NCI-H2029 (cell line): ENCODE results near the gene ZNF319.

ENCODE experiments used
- DNase-seq: peaks from one replicate; lab custom pipeline; 2025; lab: John Stamatoyannopoulos, UW

The ZNF319 gene

DNA sequence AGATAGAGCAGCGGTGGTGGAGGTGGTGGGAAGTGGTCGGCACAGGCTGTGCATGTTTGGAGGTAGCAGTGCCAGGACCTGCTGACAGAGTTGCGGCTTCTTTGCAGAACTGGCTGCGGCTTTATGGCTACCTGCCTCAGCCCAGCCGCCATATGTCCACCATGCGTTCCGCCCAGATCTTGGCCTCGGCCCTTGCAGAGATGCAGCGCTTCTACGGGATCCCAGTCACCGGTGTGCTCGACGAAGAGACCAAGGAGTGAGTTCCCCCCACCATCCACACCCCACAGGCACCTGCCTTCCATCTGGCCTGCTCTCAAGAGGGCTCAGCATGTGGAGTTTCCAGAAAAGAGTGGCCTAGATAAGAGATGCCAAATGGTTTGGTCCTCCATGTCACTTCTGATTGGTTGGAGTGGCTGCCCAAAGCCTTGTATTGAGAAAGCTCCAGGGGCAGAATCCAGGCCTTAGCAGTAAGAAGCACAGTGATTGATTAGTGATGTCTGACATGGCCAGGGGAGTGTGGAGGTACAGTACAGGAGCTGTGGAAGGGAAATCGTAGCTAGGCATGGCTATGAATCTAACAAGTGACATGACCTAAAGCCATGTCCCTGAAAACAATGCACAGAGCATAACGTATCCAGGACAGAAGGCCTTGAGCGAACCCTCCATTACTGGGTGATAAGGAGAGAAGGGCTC is 37.0 kb upstream of the ZNF319 start:
- DNase-seq = no peak

DNA sequence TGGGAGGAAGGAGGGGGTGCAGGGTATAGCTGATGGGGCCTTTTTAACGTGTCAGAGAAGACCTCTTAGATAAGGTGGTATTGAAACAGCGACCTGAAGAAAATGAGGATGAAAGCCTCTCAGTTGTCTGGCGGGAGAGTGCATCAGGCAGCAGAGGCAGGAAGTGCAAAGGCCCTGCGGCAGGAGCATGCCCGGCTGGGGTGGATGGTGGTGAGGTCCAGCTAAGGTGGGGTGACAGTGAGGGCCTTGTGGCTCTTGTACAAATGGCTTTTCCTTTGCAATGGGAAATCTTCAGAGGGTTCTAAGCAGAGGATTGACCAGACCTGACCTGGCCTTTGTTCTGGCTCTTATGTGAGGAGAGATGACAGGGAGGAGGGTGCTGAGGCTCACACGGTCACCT is 36.5 kb upstream of the ZNF319 start:
- DNase-seq = no peak

DNA sequence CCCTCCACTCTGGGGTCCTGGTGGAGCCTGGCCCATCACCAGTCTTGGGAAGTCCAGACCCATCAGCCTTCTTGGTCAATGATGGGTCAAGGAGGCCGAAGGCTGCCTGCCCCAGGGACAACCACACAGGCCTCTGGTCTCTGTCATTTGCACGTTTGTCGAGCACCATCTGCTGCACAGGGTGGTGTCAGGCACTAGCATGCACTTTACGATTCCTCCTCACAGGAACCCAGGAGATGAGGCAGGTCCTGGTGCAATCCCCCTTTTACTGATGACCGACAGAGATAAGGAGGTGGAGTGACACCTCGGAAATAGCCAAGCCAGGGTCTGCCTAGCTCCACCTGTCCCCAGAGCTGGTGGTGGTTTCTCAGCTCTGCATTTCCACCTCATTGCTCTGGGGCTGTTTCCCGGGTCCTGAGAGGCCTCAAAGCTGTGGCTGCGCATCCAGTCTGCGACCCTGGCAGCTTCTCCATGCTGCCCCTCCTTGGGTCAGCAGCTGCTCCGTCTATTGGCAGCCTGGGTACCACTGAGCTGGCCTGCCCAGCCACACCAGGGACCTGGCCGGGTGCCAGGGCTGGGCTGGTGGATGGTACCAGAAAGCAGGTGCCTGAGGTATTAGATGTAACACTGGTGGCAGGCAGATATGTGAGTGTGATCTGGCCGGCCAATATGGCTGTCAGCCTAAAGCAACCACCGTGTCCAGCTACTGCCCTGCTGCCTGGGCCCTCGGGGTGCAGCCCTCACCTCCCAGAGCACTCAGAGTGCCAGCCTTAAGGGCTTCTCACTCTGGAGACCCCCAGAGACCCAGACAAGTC is 35.1 kb upstream of the ZNF319 start:
- no peak for DNase-seq

DNA sequence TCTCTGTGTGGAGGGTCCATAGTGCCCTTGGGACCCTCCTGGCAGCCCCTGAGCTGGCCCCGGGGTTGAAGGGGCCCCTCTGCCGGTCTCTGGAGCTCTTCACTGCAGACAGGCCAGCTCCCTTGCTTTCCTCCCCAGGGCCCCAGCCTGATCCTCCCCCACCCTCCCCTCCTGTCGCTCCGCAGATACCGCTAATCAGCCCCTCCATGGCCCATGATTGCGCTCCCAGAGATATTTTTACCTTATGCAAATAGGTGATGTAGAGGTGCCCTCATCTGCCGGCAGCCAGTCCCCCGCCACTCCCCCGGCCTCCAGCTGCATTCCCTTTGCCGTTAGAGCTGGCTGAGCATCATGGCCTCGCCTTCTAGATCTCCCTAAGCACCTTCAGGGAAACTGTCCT is 34.3 kb upstream of the ZNF319 start:
- DNase-seq = no peak

DNA sequence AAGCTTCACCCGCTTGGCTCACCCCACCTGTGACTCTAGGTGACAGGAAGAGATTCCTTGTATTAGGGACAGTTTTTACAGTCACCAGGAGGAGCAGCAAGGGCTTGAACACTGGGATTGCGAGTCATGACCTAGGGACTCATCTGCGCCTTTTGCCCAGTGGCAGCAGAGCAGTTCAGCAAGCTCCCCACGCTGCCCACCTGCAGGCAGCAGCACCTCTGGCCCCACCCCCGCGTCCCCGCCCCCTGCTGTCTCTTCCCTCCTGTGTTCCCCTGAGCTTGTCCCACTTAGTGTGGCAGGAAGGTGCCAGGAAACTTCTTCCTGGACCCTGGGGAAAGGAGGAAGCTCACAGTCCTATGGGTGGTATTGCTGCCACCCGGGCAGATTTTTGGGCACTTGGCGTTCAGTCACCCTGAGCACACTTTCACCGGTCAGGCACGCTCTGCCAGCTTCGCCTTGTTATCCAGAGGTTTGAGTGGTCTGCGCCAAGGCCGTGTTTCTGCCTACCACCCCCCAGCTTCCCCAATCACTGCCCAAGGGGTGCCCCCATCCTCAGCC is 33.7 kb upstream of the ZNF319 start:
- DNase-seq = no peak

DNA sequence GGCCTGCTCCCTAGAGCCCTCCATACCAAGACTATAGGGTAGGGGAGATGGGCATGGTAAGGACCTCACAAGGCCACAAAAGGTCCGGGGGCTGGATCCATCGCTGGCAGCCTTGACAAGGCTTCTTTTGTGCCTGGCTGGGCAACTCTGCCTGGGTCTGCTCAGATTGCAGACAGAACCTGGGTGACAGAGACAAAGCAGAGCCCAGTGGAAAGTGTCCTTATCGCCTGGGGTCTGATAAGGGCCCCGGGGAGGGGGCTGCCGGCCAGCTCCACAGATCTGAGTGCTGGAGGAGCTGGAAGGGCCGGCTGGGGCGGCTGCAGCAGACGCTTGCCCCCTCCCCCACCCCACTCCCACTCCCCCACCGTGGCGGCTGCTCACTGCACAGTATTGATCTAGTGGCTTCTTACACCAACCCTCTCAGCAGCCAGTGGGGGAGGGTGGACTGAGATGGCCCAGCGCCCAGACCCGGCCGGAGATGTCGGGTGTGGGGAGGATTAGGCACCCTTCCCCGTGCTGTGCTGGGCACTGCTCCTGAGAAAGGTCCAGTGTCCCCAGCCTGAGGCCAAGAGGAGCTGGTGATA is 32.3 kb upstream of the ZNF319 start:
- DNase-seq = no peak

DNA sequence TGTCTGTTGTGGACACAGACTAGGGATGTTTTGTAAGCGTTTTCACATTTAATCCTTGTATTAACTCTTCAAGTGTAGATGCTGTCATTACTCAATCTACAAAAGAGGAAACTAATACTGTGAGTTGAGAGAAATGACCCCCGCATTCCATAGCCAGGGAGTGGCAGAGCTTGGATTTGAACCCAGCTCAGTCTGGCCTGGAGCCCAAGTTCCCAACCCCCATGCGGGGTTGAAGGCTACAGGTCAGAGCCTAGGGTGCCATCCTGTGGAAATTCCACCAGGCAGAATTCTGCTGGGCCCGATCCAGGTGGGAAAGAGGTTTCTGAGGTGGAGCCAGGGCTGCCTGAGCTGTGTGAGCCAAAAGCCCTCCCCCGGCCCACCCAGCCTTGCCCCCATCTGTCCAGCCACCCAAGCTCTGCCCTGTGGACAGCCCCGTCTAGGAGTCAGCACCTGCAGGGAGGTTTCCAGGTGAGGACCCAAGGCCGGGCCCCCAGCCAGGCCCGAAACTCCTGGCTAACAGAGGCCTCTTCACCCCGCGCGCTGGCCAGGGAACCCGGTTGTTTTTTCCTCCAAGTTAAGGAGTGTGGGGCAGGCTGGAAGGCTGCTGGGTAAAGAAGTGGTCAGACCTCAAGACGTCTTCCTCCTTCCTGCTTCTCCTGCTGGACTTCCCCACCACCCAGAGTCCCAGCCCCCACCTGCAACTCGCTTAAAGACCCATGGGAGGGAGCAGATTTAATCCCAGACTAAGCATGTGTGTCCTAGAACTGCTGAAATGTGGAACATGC is 30.7 kb upstream of the ZNF319 start:
- DNase-seq = no peak

DNA sequence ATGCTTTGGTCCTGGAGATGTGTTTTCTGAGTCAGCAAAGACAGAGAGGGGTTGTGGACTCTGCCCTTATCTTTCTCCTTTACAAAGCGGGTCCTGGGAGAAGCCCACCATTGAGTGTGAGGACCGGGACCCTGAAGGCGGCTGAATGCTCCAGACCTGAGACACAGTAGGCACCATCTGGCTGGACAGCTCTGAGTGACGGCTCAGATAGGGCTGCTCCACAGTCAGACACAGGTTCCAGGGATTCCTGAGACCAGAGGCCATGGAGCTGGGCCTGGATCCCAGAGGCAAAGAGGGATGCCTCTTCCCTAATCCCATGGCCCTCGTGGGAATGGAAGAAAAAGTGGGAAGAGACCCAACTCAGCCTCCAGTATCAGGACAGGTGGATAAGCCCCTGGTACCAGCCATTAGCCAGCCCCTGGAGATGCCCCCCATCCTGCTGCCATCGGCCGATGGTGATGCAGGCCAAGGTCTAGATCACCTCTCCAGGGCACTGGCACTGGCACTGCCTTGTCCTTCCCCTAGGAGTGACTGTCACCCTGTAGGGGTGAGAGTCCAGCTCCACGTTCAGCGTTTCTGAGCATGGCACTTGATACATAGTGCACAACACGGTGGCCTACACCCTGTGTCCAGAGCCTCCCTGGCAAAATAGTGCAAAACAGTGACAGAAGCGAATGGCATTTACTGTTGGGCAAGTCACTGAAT is 29.8 kb upstream of the ZNF319 start:
- no peak for DNase-seq

DNA sequence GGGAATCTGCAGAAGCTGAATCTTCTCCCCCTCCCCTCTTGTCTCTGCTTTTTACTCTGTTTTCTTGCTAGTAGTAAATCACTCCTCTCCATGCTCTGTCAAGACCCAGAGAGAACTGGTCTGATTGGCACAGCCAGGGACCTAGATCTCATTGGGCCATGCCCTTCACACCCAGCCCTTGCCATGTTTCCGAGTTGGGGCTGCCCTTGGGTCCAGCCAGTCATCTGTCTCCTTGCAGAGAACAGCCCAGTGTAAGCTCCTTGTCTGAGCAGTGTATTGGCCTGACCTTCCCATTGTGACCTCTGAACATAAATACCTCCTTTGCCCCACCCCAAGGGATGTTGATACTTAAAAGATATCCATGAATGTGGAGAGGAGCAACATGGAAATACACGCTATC is 28.9 kb upstream of the ZNF319 start:
- DNase-seq = no peak

DNA sequence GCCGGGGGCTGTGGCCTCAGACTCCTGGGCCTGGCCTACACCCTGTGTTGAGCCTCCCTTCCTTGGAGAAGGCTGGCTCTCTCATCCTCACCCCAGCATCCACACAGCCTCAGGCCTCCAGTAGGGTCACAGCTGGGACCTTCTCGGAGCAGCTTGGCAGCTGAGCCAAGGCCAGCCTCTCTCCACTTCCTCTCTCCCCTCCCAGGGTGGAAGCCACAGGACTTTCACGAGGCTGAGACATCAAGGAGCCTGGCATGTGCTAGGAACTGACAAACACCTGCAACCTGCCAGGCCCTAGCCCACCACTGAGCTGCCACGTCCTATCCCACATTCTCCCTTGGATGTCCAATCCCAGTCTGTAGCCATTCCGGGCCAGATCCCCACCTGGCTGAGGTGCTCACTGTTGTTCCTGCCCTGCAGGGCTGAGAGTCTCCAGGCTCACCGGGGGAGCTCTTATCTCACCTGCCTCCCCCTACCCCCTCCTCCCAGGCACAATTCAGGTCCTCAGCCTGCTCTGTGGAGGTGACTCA is 28.1 kb upstream of the ZNF319 start:
- no peak for DNase-seq

DNA sequence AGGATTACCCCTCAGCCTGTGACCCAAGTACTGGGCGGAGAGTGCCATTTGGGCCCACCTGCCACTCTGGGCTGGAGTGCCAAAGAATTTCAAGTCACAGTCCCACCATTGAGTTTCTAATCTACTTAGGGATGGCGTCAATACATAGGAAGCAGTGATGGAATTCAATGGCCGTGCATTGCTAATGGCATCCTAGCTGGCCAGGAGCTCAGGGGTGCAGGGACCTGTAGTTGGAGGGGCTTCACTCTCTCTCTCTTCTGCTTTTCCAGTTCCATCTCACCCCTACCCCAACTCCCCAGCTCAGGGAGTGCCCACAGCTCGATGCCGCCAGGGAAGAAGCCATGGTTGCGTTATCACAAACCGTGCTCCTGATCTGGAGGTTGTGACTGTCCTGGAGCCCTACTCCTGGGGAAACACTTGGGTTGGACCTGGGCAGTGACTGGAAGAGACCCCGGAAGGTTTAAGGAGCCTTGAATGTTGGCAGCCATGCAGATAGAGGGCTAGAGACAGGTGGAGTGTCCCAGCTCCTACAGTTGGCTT is 27.5 kb upstream of the ZNF319 start:
- no peak for DNase-seq

DNA sequence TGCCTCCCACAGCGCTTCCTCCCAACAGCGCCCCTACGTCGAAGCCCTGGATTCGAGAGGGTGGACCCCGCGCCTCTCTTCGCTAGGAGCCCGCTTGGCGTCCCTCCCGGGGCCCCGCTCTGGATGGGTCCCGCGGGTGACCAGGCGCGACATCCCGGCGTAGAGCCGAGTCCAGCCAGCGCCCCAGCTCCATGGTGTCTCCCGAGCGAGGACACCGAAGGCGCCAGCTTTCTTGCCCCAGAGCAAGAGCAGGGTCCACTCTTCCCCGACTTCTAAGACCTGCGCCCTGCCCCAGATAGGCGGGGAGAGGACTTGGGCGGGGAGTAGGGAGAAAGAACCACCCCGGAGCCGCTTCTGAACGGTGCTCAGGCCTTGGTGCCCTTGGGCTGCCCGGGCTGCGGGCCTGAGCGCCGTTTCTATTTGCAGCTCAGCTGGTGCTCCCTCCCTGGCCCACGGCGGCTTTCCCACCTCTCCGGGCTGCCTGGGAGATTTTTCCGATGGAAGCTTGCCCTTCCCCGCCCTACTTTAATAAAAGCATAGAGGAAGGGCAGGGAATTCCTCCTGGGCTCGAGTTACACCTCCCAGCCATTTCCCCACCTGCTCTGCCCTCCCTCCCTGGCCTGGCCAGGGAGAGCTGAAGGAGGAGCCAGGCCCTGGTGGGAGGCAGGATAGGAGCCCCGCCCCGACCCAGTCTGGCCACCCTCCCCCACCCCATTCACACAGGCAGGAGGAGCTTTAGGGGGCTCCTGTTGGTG is 26.9 kb upstream of the ZNF319 start:
- peak; percentile 30 for DNase-seq

DNA sequence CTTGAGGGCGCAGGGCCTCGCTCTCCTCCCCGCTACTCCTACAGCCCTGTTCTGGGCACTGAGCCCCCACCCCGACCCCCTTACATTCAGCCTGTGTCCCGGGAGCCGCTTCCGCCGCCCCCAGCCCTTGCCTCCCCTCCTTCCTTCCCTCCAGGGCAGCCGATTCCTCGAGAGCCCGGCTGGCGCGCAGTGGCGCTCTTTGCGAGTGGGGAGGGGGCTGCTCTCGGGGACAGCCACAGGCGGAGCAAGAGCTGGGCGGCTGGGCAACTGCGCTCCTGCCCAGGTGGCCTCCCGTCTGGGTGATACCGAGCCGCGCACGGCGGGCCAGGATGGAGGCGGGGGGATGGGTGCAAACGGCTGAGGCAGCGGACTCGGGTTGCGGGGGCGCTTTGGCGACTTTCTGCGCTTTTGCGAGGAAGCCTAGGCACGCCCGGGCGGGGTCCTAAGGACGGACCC is 26.3 kb upstream of the ZNF319 start:
- DNase-seq = no peak

DNA sequence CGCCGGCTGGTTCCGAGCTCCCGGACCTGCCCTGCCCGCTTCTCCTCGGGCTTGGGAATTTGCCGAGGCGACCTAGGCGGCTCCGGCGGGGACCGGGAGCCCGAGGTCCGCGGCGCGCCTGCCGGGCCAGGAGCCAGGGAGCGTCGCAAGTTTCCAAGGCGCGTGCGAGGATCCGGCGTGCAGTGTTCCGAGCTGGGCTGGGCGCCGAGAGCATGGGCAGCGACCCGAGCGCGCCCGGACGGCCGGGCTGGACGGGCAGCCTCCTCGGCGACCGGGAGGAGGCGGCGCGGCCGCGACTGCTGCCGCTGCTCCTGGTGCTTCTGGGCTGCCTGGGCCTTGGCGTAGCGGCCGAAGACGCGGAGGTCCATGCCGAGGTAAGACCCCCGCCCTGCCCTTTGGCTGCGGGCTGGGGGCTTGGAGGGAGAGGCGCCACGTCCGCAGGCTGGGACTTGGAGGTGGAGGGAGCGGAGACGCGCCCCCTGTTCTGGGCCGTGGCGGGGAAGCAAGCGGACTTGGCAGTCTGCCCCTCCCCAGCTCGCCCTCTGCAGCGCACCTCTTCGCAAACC is 25.8 kb upstream of the ZNF319 start:
- DNase-seq = no peak

DNA sequence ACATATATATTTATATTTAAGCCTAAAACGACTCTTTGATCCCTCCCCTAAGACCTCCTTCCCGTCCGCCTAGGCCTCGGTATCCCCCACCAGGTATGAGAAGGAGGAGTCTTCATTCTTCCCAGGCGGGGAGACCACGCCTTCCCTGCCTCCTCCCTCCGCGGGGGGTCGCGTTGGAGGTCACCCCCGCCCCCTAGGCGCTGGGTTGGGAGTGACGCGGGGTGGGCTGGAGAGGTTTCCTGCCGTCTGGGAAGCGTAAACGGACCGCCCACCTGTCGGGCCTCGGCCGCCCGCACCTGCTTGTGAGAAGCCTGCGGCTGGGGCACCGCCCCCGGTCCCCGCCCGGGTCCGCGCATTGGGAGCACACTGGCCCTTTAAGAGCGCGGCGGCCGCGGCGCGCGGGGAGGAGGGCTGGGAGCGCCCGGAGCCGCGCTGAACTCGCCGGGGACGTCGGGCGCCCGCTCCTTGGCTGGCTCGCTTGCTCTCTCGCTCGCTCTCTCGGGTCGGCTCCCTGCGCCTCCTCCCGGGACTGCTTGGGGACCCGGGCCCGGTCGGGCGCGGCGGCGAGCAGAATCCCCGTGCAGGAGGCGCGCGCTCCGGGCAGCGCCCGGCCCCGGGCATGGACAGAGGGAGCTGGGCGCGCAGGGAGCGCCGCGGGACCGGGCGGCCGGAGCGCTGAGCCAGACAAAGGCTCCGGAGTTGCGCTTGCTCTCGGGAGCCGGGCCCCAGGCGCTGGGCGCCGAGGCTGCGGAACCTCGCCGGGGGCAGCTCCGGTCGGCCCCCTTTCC is 25.1 kb upstream of the ZNF319 start, which contains the start of gene MMP15:
MMP15 (plus strand) TSS at position 404 of the 788 bp plus-strand sequence. CDS start 597 bp downstream, outside the sequence.
- peak; percentile 66 for DNase-seq

DNA sequence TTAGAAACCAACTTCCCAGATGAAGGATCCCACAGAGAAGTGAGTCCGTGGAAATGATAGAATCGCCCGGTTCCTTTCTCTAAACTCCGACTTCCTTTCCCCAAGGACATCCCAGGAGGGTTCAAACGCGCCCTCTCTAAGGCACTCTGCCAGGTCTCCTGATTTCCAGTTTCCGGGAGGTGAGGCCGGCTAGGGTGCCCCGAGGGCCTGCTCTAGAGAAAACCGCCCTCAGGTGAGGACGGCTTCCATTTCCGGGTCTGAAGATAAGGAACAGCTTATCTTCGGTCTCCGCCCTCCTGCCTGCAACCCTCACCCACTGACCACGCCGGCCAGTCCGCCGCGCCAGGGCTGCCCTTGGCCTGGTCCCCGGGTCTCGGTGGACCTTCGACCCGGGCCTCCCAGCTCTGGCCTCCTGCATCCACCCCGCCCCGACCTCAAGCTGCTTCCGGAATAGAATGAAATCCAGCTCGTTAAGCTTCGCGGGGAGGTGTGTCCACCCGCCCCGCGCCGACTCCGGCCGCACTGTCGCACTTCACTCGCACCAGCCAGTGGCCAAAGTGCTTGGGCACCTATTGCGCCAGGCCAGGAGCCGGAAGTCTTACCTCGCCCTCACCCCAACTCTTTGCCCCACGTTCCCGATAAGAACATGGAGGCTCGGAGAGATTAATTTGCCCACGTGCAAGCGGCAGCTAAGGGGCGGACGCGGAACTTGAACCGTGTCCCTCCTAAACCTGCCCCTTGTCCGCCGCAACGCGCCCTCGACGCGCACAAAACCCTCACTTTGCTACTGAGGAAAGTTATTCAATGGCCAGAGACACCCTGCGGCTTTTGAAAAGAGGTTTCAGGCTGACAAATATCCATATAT is 24.2 kb upstream of the ZNF319 start:
- DNase-seq = peak; percentile 24

DNA sequence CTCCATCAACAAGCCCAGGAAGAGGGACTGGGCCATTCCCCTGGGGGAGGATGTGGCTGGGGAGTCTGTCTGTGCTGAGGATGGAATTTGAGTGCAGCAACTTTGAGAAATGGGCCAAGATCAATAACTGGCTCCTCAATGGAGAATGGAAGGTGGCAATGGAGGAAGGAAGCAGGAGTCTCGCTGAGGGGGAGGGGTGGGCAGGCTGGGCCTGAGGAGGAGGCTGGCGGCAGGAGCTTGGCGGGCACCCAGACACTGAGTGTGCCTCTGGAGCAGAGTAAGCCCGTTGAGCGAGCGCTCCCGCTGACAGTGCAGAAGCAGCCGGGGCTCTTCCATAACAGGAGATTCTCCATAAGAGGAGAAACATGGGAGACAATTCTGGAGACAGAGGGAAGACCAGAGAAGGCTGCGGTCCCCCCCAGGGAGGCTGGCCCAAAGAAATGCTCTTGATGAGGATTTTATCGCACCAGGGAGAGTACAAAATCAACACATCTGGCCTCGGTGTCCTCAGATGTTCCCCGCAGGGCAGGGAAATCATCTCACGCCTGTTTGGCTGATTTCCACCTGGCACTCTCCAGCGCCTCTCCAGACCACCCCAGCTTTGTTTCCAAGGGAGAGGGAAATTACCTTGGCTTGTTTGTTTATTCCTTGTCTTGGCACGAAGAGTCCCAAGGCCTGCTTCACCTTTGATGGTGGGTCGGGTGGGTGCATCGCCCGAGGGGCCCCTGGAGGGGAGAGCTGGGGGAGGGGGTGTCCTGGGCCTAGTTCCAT is 22.3 kb upstream of the ZNF319 start:
- DNase-seq = peak; percentile 76
